CD4-positive, alpha-beta T cell (primary cell): Measurements from ENCODE around the gene HDAC4. TPM values are rescaled to one million over a fixed set of nuclear protein-coding genes. Genes with fewer than 3 reads are reported as not detected.

Source experiments
- ATAC-seq: fragments of 200-7000 bp; cut with Tn5 transposase; one replicate; pipeline ENCODE4 v1.10.0; 2022; ENCODE audit warnings: mild to moderate bottlenecking; ENCODE audit not compliant: poor library complexity
- CTCF ChIA-PET: fragments of 350-600 bp; sonication (Branson Sonifier 250); formaldehyde crosslinking; loops from one replicate; lab custom pipeline; 2021; ENCODE audit warnings: antibody characterized with exemption, inconsistent platforms; lab: Charles Lee
- POLR2A ChIA-PET: fragments of 350-600 bp; sonication (Branson Sonifier 250); formaldehyde crosslinking; loops from one replicate; lab custom pipeline; 2021; ENCODE audit warnings: antibody characterized with exemption, inconsistent platforms; lab: Charles Lee
- DNase-seq, 14 experiments: peaks; one replicate each; pipeline ENCODE4 v3.0.0-alpha.2; 2013 to 2020; ENCODE audit warnings: mixed read lengths in 2 of 14
- H3K27ac ChIP-seq, 2 donors: one replicate each; pipeline versions ENCODE4 v1.5.1 to v1.7.0; 2013; ENCODE audit warnings: low read length in 2 of 2, low read depth in 1 of 2, mild to moderate bottlenecking in 1 of 2
- H3K27me3 ChIP-seq, 2 experiments: 1 replicate in 1 of 2; 2 replicates in 1 of 2; pipeline versions ENCODE4 v1.6.1 to v1.7.0; 2013; ENCODE audit warnings: low read length in 2 of 2, control low read depth in 1 of 2, mild to moderate bottlenecking in 1 of 2, moderate library complexity in 1 of 2; ENCODE audit not compliant: insufficient read depth in 2 of 2, control insufficient read depth in 1 of 2
- H3K36me3 ChIP-seq: one replicate; pipeline ENCODE4 v1.6.1; 2013; ENCODE audit warnings: low read length, control low read depth; ENCODE audit not compliant: insufficient read depth
- H3K4me1 ChIP-seq: one replicate; pipeline ENCODE4 v1.6.1; 2013; ENCODE audit warnings: low read length, control low read depth; ENCODE audit not compliant: insufficient read depth
- H3K4me3 ChIP-seq: one replicate; pipeline ENCODE4 v1.5.1; 2013; ENCODE audit warnings: mild to moderate bottlenecking, low read length, moderate library complexity
- H3K9me3 ChIP-seq, 2 experiments: 1 replicate in 1 of 2; 2 replicates in 1 of 2; pipeline versions ENCODE4 v1.6.1 to v1.7.0; 2013; ENCODE audit warnings: low read length in 2 of 2, mild to moderate bottlenecking in 2 of 2, control low read depth in 1 of 2, moderate library complexity in 1 of 2; ENCODE audit not compliant: control insufficient read depth in 1 of 2, insufficient read depth in 1 of 2
- H3K27ac Mint-ChIP-seq: one replicate; pipeline ENCODE4 v1.8.0; 2020; ENCODE audit warnings: mixed read lengths
- H3K27me3 Mint-ChIP-seq: one replicate; pipeline ENCODE4 v1.8.0; 2021; ENCODE audit warnings: mixed read lengths
- H3K36me3 Mint-ChIP-seq: one replicate; pipeline ENCODE4 v1.8.0; 2021; ENCODE audit warnings: low read depth, mixed read lengths
- H3K4me1 Mint-ChIP-seq: one replicate; pipeline ENCODE4 v1.8.0; 2021; ENCODE audit warnings: low read depth, mixed read lengths
- H3K4me3 Mint-ChIP-seq: one replicate; pipeline ENCODE4 v1.8.0; 2020; ENCODE audit warnings: mild to moderate bottlenecking, mixed read lengths
- H3K9me3 Mint-ChIP-seq: one replicate; pipeline ENCODE4 v1.8.0; 2020; ENCODE audit warnings: mixed read lengths
- intact Hi-C, 2 experiments: fragments of 100-400 bp; cut with DNase I in 1 of 2; cut with micrococcal nuclease in 1 of 2; formaldehyde crosslinking; loops; one replicate each; pipeline versions ENCODE4 v1.15.1 to v1.9.0; 2023 to 2025; cut with DNase I, micrococcal nuclease
- total RNA-seq, 174 experiments: library from RNA in 2 of 174; stranded (reverse) in 2 of 174; gene quantifications; one replicate each; pipeline ENCODE4 v1.2.3 and lab custom pipeline; 2021 to 2026
- TF ChIP-seq, protein P1 (sequence below): fragments of 200-600 bp; IDR thresholded peaks from one replicate; pipeline ENCODE4 v1.8.0; 2022; ENCODE audit warnings: antibody characterized with exemption, mild to moderate bottlenecking

Gene HDAC4
- total RNA-seq, 2 experiments from 2014 or later: 45.3 to 49.2 TPM

DNA sequence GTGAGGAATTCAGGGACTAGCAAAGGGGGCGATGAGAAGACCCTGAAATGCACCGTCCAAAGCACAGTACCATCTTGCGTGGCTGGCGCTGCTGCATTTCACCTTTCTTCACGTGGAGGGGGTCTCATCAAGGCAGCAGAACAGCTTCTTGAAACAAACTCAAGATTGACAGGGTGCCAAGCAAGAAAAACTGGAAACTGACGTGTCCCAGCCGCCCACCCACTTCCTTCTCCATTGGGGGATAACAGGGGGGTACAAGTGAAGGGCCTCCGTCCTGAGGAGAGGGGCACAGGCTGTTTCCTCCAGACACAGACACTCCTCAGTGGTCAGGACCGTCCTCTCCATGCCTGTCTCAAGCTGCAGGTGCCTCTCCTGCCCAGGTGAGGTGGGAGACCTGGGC, 32.5 kb downstream of the HDAC4 start:
- H3K4me3 Mint-ChIP-seq: no peak overlapping the region
- H3K27me3 Mint-ChIP-seq: no peaks in the 10 kb centered on the region
- Histone ChIP-seq H3K4me1 (peaks cover 51% of the 10 kb centered on the region), H3K36me3 (no peaks in the 10 kb centered on the region), H3K27me3 (no peaks in the 10 kb centered on the region), H3K27ac (peak overlapping the region in 1 of 2 donors; percentile 95), H3K4me3 (no peak overlapping the region), H3K9me3 (no peaks in the 10 kb centered on the region)
- DNase-seq (peak in 2 of 14 experiments; percentile 16 to 26), ATAC-seq (no peak)
- ChIA-PET POLR2A (interaction anchor here (2.2 to 3.4 kb wide), 2 partner anchors 33 to 93 kb away, joined by 12 to 38 read pairs; partner anchors contain the start of gene HDAC4), CTCF (interaction anchor here (2.0 to 2.7 kb wide), 2 partner anchors 70 to 100 kb away, joined by 4 to 20 read pairs; no protein-coding TSS in a partner anchor)
- no peak overlapping the region for H3K27ac Mint-ChIP-seq
- no peaks in the 10 kb centered on the region for H3K36me3 Mint-ChIP-seq
- TF ChIP-seq, protein P1, sequence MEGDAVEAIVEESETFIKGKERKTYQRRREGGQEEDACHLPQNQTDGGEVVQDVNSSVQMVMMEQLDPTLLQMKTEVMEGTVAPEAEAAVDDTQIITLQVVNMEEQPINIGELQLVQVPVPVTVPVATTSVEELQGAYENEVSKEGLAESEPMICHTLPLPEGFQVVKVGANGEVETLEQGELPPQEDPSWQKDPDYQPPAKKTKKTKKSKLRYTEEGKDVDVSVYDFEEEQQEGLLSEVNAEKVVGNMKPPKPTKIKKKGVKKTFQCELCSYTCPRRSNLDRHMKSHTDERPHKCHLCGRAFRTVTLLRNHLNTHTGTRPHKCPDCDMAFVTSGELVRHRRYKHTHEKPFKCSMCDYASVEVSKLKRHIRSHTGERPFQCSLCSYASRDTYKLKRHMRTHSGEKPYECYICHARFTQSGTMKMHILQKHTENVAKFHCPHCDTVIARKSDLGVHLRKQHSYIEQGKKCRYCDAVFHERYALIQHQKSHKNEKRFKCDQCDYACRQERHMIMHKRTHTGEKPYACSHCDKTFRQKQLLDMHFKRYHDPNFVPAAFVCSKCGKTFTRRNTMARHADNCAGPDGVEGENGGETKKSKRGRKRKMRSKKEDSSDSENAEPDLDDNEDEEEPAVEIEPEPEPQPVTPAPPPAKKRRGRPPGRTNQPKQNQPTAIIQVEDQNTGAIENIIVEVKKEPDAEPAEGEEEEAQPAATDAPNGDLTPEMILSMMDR: no peak
- peaks cover 32% of the 10 kb centered on the region for H3K4me1 Mint-ChIP-seq
- intact Hi-C loops: loop anchor here (2.0 to 5.0 kb wide), 3 partner anchors 42 to 81 kb away; no protein-coding TSS in a partner anchor
- no peaks in the 10 kb centered on the region for H3K9me3 Mint-ChIP-seq

GRCh38 chr2:239366740-239367139, 34.1 kb downstream of the HDAC4 start:
- H3K9me3 ChIP-seq: no peaks in the 10 kb centered on the region
- H3K27me3 ChIP-seq: no peaks in the 10 kb centered on the region
- TF ChIP-seq, protein P1: no peak
- H3K27me3 Mint-ChIP-seq: no peaks in the 10 kb centered on the region
- H3K4me1 Mint-ChIP-seq: peaks cover 41% of the 10 kb centered on the region
- no peak overlapping the region for H3K4me3 Mint-ChIP-seq
- ATAC-seq: no peak
- H3K27ac Mint-ChIP-seq: no peak overlapping the region
- peaks cover 39% of the 10 kb centered on the region for H3K4me1 ChIP-seq
- ChIA-PET POLR2A (interaction anchor here (1.1 kb wide), 1 partner anchor 35 kb away, joined by 3 read pairs; no protein-coding TSS in a partner anchor), CTCF (no interaction called here)
- no peak for DNase-seq
- intact Hi-C loops: loop anchor here in 1 of 2 experiments (5.0 kb wide), 1 partner anchor 79 kb away; no protein-coding TSS in a partner anchor
- H3K9me3 Mint-ChIP-seq: no peaks in the 10 kb centered on the region
- H3K36me3 Mint-ChIP-seq: no peaks in the 10 kb centered on the region
- H3K36me3 ChIP-seq: no peaks in the 10 kb centered on the region
- H3K27ac ChIP-seq: no peak overlapping the region
- no peak overlapping the region for H3K4me3 ChIP-seq

DNA sequence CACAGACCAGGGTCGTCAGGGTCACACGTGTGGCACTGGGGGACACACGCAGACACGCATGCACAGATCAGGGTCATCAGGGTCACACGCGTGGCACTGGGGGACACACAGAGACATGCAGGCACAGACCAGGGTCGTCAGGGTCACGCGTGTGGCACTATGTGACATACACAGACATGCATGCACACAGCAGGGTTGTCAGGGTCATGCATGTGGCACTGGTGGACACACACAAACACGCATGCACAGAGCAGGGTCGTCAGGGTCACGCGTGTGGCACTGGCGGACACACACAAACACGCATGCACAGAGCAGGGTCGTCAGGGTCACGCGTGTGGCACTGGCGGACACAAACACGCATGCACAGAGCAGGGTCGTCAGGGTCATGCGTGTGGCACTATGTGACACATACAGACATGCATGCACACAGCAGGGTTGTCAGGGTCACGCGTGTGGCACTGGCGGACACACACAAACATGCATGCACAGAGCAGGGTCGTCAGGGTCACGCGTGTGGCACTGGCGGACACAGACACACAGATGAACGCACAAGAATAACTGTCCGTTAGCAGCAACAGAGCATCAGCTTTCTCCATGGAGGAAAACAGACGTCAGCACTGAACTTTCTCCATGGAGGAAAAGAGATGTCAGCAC, 34.9 kb downstream of the HDAC4 start:
- H3K4me1 Mint-ChIP-seq: peaks cover 49% of the 10 kb centered on the region
- TF ChIP-seq, protein P1: no peak
- Histone ChIP-seq H3K27ac (no peak overlapping the region), H3K36me3 (no peaks in the 10 kb centered on the region), H3K4me1 (peaks cover 33% of the 10 kb centered on the region), H3K9me3 (no peaks in the 10 kb centered on the region), H3K4me3 (no peak overlapping the region), H3K27me3 (no peaks in the 10 kb centered on the region)
- H3K27me3 Mint-ChIP-seq: no peaks in the 10 kb centered on the region
- DNase-seq: peak in 1 of 14 experiments; percentile 7
- ATAC-seq: no peak
- intact Hi-C loops: loop anchor here (2.0 to 5.0 kb wide), 2 partner anchors 15 to 79 kb away; no protein-coding TSS in a partner anchor
- no peaks in the 10 kb centered on the region for H3K36me3 Mint-ChIP-seq
- no peak overlapping the region for H3K27ac Mint-ChIP-seq
- H3K9me3 Mint-ChIP-seq: no peaks in the 10 kb centered on the region
- H3K4me3 Mint-ChIP-seq: no peak overlapping the region
- ChIA-PET POLR2A (no interaction called here), CTCF (no interaction called here)
